MM.1S (cell line): ENCODE results near the gene LACTB.

Experiments used
- EZH2phosphoT487 ChIP-seq: fragments of 300-600 bp; sonication (generic); IDR thresholded peaks from 2 replicates; pipeline ENCODE4 v1.6.1; 2018; ENCODE audit warnings: antibody characterized with exemption, low read length
- TF ChIP-seq, protein P1 (sequence below): fragments of 300-600 bp; sonication (generic); IDR thresholded peaks from 2 replicates; pipeline ENCODE4 v1.5.1; 2016; ENCODE audit warnings: antibody characterized with exemption, low read length, mixed read lengths

GRCh38 chr15:63090472-63090871 lies 31.2 kb upstream of the LACTB start:
- TF ChIP-seq, protein P1, sequence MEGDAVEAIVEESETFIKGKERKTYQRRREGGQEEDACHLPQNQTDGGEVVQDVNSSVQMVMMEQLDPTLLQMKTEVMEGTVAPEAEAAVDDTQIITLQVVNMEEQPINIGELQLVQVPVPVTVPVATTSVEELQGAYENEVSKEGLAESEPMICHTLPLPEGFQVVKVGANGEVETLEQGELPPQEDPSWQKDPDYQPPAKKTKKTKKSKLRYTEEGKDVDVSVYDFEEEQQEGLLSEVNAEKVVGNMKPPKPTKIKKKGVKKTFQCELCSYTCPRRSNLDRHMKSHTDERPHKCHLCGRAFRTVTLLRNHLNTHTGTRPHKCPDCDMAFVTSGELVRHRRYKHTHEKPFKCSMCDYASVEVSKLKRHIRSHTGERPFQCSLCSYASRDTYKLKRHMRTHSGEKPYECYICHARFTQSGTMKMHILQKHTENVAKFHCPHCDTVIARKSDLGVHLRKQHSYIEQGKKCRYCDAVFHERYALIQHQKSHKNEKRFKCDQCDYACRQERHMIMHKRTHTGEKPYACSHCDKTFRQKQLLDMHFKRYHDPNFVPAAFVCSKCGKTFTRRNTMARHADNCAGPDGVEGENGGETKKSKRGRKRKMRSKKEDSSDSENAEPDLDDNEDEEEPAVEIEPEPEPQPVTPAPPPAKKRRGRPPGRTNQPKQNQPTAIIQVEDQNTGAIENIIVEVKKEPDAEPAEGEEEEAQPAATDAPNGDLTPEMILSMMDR, result no peak
- TF ChIP-seq EZH2phosphoT487, result no peak
